Stomach smooth muscle (tissue), 2 donors: ENCODE data around the gene CA6.

Experiments
- H3K27ac ChIP-seq: one replicate; pipeline ENCODE4 v1.7.0; 2013; ENCODE audit warnings: mild to moderate bottlenecking, low read length, inconsistent platforms
- H3K27me3 ChIP-seq, 2 donors: one replicate each; pipeline ENCODE4 v1.7.0; 2013; ENCODE audit warnings: low read length in 2 of 2; ENCODE audit not compliant: insufficient read depth in 2 of 2, control insufficient read depth in 1 of 2
- H3K36me3 ChIP-seq, 2 donors: one replicate each; pipeline ENCODE4 v1.7.0; 2013; ENCODE audit warnings: low read length in 2 of 2; ENCODE audit not compliant: control insufficient read depth in 2 of 2, insufficient read depth in 2 of 2
- H3K4me1 ChIP-seq: one replicate; pipeline ENCODE4 v1.7.0; 2013; ENCODE audit warnings: low read length; ENCODE audit not compliant: control insufficient read depth, insufficient read depth
- H3K4me3 ChIP-seq, 2 donors: one replicate each; pipeline ENCODE4 v1.7.0; 2013; ENCODE audit warnings: low read length in 2 of 2
- H3K9ac ChIP-seq, 2 donors: one replicate each; pipeline ENCODE4 v1.7.0; 2013; ENCODE audit warnings: low read length in 2 of 2, mild to moderate bottlenecking in 1 of 2
- H3K9me3 ChIP-seq, 2 donors: one replicate each; pipeline ENCODE4 v1.7.0; 2013; ENCODE audit warnings: low read length in 2 of 2; ENCODE audit not compliant: control insufficient read depth in 2 of 2
- donor health status: healthy.
- donor health status: Pancreatic carcinoma.

Gene CA6

DNA sequence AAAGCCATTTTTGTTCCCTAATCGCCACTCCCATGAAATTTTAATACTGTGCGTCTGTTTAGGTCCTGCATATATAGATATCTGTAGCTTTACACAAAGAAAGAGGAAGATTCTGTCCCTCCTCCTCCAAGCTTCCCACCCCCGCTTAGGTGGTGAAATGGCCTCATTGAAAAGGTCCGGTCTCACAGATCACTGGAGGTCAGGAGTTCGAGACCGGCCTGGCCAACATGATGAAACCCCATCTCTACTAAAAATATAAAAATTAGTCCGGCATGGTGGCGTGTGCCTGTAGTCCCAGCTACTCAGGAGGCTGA, 59.7 kb downstream of the CA6 start:
- Histone ChIP-seq H3K9me3 (no peaks in the 10 kb centered on the region), H3K27me3 (no peaks in the 10 kb centered on the region), H3K27ac (no peak overlapping the region), H3K9ac (no peak overlapping the region), H3K4me3 (no peak overlapping the region), H3K36me3 (no peaks in the 10 kb centered on the region), H3K4me1 (no peaks in the 10 kb centered on the region)

DNA sequence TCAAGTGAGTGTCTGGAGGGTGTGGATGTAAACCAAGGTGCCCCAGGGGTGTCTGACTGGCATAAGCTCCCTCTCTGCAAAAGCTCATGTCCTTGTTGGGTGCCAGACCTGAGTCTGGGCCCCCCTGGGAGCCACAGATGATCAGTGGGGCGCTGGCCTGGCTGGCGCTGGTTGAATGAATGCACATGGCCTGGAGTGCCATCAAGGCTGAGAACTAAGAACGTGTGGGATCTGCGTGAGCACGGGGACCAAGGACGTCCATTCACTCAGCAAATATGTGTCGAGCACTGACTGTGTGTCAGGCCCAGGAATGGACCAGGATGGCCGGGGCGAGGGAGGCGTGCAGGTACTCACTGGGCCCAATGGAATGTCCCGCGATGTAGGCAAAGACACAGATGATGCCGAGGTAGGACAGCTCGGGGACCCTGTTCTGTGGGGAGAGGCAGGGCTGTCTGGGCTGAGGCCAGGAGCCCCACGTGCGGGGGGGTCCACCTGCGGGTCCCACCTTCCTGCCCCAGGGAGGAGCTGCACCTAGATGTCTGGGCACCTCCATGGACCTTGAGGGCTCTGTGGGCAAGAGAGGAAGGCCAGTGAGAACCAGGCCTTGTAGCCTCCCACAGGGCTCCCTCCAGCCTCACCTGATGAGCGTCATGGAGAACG, 61.4 kb downstream of the CA6 start:
- no peak overlapping the region for H3K9ac ChIP-seq
- no peaks in the 10 kb centered on the region for H3K36me3 ChIP-seq
- no peak overlapping the region for H3K4me3 ChIP-seq
- no peaks in the 10 kb centered on the region for H3K9me3 ChIP-seq
- no peaks in the 10 kb centered on the region for H3K4me1 ChIP-seq
- no peak overlapping the region for H3K27ac ChIP-seq
- H3K27me3 ChIP-seq: no peaks in the 10 kb centered on the region

DNA sequence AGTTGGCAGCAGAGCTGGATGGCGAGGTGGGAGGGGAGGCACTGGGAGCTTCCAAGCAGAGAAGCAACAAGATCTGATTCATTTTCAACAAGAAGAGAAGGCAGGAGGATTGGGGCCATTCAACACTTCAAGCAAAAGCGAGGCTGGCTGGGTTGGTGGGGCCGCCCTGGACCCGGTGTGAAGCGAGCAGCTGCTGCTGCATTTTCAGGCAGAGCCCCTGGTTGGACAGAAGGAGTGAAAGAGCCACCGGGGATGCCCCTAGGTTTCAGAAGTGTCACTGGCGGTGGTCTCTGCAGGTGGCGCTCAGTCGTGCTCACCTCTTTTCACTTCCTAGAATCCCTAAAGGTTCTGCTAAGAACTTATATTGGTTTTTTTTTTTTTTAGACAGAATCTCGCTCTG, 62.6 kb downstream of the CA6 start:
- no peaks in the 10 kb centered on the region for H3K4me1 ChIP-seq
- H3K9me3 ChIP-seq: no peaks in the 10 kb centered on the region
- no peaks in the 10 kb centered on the region for H3K27me3 ChIP-seq
- H3K9ac ChIP-seq: no peak overlapping the region
- no peak overlapping the region for H3K27ac ChIP-seq
- no peaks in the 10 kb centered on the region for H3K36me3 ChIP-seq
- H3K4me3 ChIP-seq: no peak overlapping the region

DNA sequence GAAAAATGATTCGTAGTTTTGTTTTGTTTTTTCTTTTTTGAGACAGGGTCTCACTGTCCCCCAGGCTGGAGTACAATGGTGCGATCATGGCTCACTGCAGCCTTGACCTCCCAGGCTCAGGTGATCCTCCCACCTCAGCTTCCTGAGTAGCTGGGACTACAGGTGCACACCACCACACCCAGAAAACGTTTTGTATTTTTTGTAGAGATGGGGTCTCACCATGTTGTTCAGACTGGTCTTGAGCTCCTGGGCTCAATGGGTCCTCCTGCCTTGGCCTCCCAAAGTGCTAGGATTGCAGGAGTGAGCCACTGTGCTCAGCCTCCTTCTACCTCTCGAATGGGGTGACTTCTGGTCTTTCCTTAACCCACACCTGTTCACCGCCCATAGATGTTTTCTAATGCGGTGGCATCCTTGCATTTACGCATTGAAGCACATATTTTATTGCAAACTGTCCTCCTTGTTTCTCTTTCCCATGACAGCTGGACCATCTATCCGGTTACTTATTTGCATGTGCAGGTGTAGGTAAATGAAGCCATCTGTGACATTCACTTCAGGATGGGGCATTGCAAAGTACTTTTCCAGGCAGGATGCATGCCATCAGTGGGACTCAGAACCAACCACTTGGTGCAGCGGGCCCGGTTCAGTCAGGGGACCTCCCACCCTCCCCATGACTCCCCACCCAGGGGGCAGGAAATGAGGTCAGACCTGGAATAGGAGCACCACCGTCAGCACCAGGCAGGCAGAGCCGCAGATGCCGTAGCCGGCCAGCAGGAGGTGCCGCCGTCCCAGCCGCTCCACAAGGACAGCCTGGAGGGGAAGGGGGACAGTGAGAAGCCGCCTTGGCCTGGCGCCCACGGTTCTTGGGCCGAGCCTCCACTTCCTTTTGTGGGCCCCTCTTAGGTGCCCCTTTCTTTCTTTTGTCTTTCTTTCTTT, 64.0 kb downstream of the CA6 start:
- no peak overlapping the region for H3K27ac ChIP-seq
- H3K9me3 ChIP-seq: no peaks in the 10 kb centered on the region

DNA sequence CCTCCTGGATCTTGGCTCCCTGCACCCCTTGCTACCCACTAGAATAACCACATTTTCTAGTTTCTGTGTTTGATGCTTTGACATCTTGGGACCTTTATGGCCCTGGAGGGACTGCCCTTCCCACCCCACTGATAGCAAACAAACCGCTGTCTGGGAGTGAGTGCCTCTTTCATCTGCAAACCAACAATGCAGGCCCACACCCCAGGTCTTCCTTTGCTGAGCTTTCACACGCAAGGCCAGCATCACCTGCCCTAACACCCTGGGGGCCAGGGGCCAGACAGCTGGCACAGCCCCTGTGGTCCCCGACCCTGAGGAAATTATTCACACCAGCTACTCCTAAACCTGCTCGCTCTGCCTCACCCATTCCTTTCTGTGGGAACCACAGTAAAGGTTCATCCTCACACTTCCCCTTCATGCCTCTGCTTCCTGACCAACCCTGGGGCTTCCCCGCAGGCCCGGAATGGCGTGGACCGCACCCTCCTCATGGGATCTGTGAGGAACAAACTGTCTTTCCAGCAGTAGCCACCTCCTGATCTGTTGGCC, 65.2 kb downstream of the CA6 start:
- Histone ChIP-seq H3K4me3 (no peak overlapping the region), H3K36me3 (no peaks in the 10 kb centered on the region), H3K9me3 (no peaks in the 10 kb centered on the region), H3K4me1 (no peaks in the 10 kb centered on the region), H3K9ac (no peak overlapping the region), H3K27ac (no peak overlapping the region), H3K27me3 (no peaks in the 10 kb centered on the region)

More for the DNA sequence above, 64.0 kb downstream of the CA6 start:
- Histone ChIP-seq H3K4me1 (no peaks in the 10 kb centered on the region), H3K9ac (no peak overlapping the region), H3K27me3 (no peaks in the 10 kb centered on the region), H3K4me3 (no peak overlapping the region), H3K36me3 (no peaks in the 10 kb centered on the region)

GRCh38 chr1:9013819-9014218, 68.2 kb downstream of the CA6 start:
- Histone ChIP-seq H3K4me3 (no peak overlapping the region), H3K27me3 (no peaks in the 10 kb centered on the region), H3K4me1 (no peaks in the 10 kb centered on the region), H3K9me3 (no peaks in the 10 kb centered on the region), H3K9ac (no peak overlapping the region), H3K27ac (no peak overlapping the region), H3K36me3 (no peaks in the 10 kb centered on the region)

DNA sequence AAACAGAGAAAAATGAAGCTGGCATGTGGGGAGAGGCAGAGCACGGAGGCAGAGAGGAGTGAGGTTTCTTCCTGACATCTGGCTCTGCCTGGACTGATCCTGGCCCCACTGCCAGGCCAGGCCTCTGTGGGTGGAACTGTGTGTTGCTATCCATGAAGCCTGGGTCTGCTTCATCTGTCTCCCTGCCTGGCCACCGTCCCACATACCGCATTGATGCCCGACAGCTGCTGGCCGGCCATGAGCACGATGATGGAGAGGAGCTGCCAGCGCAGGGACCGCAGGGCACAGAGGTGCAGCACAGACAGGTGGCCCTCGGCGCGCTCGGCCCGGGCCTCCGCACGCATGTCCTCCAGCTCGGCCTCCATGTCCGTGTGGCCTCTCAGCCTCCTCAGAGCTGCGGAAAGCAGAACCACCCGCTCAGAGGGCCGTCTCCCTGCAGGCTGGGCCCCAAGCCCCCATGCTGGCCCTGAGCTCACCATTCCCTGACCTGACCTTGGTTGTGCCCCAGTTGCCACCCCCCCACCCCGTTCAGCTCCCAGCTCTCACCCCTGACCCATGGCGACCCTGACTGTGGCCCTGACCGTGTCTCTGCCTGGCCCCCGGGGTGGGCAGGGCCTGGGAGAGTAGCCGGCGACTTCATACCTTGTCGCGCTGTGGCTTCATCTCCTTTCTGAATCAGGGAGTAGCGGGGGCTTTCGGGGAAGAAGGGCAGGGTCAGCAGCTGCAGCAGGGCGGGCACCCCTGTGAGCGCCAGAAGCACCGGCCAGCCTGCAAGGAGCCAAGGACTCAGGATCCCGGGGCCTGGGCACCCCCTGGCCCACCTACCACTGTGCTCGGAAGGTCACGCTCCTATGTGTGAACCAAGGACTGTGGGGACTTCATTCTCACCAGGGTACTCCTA, 69.1 kb downstream of the CA6 start:
- Histone ChIP-seq H3K4me3 (no peak overlapping the region), H3K27ac (no peak overlapping the region), H3K9me3 (no peaks in the 10 kb centered on the region), H3K27me3 (no peaks in the 10 kb centered on the region), H3K36me3 (no peaks in the 10 kb centered on the region), H3K9ac (no peak overlapping the region), H3K4me1 (no peaks in the 10 kb centered on the region)

- Histone ChIP-seq H3K27me3 (no peaks in the 10 kb centered on the region), H3K36me3 (no peaks in the 10 kb centered on the region), H3K27ac (no peak overlapping the region), H3K4me1 (no peaks in the 10 kb centered on the region), H3K9me3 (no peaks in the 10 kb centered on the region), H3K4me3 (no peak overlapping the region), H3K9ac (no peak overlapping the region)
Observed at GRCh38 chr1:9016455-9016854, 70.8 kb downstream of the CA6 start.

- H3K4me3 ChIP-seq: no peak overlapping the region
- no peaks in the 10 kb centered on the region for H3K36me3 ChIP-seq
- H3K9ac ChIP-seq: no peak overlapping the region
- no peaks in the 10 kb centered on the region for H3K9me3 ChIP-seq
- no peaks in the 10 kb centered on the region for H3K27me3 ChIP-seq
- no peak overlapping the region for H3K27ac ChIP-seq
- H3K4me1 ChIP-seq: no peaks in the 10 kb centered on the region
Observed at GRCh38 chr1:9018333-9018732, 72.7 kb downstream of the CA6 start.

DNA sequence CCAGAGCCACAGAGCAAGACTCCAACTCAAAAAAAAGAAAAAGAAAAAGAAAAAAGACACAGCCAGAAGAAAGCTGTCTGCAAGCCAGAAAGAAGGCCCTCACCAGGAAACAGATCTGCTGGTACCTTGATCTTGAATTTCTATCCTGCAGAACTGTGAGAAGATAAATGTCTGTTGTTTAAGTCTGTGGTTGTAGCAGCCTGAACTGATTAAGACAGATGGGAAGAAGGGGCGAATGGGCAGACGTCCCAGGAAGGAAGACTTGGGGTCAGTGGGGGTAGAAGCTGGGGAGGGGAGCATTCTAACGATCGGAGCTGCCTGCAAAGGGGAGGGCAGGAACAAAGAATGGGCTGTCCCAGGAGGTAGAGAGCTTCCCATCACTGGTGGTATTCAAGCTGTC, 74.2 kb downstream of the CA6 start:
- no peak overlapping the region for H3K27ac ChIP-seq
- no peaks in the 10 kb centered on the region for H3K4me1 ChIP-seq
- no peaks in the 10 kb centered on the region for H3K27me3 ChIP-seq
- no peak overlapping the region for H3K9ac ChIP-seq
- H3K4me3 ChIP-seq: no peak overlapping the region
- H3K36me3 ChIP-seq: no peaks in the 10 kb centered on the region
- no peaks in the 10 kb centered on the region for H3K9me3 ChIP-seq
